ENCODE data around the gene IST1. TPM values are rescaled to one million over a fixed set of nuclear protein-coding genes. Genes with fewer than 3 reads are reported as not detected.

IST1 gene
- total RNA-seq, 1 experiment from 2014 or later, result 331 TPM

DNA sequence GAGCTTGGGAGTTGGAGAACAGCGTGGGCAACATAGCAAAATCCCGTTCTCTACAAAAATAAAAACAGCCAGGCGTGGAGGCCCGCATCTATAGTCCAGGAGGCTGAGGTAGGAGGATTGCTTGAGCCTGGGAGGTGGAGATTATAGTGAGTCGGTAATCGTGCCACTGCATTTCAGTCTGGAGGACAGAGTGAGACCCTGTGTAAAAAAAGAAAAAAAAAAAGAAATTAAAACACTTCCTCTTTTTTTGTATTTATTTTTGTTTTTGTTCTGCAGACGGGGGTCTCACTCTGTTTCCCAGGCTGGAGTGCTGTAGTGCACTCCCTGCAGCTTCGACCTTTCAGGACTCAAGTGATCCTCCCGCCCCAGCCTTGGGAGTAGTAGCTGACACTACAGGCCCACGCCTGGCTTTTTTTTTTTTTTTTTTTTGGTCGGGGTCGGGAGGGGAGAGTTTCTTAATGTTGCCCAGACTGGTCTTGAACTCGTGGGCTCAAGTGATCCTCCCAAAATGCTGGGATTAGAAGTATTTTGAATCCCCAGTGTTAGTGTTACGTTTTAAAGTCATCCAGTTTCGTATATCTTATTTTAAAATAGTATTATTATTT lies 1.5 kb downstream of the IST1 start:
- intact Hi-C loops (cut with micrococcal nuclease; ENCODE audit: unreplicated experiment), result no loop called here
- Mint-ChIP-seq H3K36me3 (ENCODE audit: insufficient read depth, unreplicated experiment) (peaks cover 60% of the 10 kb centered on the region), H3K4me3 (ENCODE audit: unreplicated experiment) (peak overlapping the region; percentile 79), H3K27me3 (ENCODE audit: insufficient read depth, unreplicated experiment) (no peaks in the 10 kb centered on the region), H3K4me1 (ENCODE audit: low read depth, unreplicated experiment) (no peaks in the 10 kb centered on the region), H3K9me3 (ENCODE audit: unreplicated experiment) (no peaks in the 10 kb centered on the region), H3K27ac (ENCODE audit: unreplicated experiment) (peak overlapping the region; percentile 89)
- BruUV-seq (replicated peaks), result no TSS peak
- no peaks in the 10 kb centered on the region for H3K27me3 ChIP-seq (replicated peaks; ENCODE audit: control insufficient read depth, insufficient read depth, low read length)
- H3K4me3 ChIP-seq (ENCODE audit: low read depth, low read length), result peak overlapping the region; percentile 79
- no peaks in the 10 kb centered on the region; the same call in 1 of the 2 replicates for H3K4me1 ChIP-seq
- CTCF ChIA-PET, result interaction anchor here (0.7 kb wide), 2 partner anchors 14 to 343 kb away, joined by 10 read pairs; no protein-coding TSS in a partner anchor
- no peaks in the 10 kb centered on the region for H3K9me3 ChIP-seq
- peaks cover 2% of the 10 kb centered on the region for H3K36me3 ChIP-seq (ENCODE audit: control insufficient read depth, insufficient read depth, low read length)
- TF ChIP-seq, protein P1, sequence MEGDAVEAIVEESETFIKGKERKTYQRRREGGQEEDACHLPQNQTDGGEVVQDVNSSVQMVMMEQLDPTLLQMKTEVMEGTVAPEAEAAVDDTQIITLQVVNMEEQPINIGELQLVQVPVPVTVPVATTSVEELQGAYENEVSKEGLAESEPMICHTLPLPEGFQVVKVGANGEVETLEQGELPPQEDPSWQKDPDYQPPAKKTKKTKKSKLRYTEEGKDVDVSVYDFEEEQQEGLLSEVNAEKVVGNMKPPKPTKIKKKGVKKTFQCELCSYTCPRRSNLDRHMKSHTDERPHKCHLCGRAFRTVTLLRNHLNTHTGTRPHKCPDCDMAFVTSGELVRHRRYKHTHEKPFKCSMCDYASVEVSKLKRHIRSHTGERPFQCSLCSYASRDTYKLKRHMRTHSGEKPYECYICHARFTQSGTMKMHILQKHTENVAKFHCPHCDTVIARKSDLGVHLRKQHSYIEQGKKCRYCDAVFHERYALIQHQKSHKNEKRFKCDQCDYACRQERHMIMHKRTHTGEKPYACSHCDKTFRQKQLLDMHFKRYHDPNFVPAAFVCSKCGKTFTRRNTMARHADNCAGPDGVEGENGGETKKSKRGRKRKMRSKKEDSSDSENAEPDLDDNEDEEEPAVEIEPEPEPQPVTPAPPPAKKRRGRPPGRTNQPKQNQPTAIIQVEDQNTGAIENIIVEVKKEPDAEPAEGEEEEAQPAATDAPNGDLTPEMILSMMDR (IDR thresholded peaks at IDR 0.05; ENCODE audit: insufficient read depth in 1 of 2, low read depth in 1 of 2, low read length in 1 of 2, severe bottlenecking in 1 of 2, unreplicated experiment in 1 of 2), result no peak
- POLR2A ChIA-PET, result no interaction called here
- DNase-seq, result no peak

DNA sequence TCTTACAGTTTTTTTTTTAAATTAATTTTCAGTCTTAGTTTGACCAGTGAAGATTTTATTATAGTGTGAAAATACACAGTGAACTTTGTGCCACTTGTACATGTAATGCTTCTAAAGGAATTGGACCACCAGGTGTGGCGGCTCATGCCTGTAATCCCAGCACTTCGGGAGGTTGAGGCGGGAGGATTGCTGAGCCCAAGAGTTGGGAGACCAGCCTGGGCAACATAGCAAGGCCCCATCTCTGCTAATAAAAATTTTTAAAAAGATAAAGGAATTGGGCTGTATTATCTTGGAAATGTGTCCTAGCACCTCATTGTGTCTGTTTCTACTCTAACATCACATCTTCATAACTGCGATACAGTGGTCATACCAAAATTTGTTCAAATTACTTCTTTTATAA lies 3.8 kb downstream of the IST1 start:
- H3K9me3 ChIP-seq, result no peaks in the 10 kb centered on the region

DNA sequence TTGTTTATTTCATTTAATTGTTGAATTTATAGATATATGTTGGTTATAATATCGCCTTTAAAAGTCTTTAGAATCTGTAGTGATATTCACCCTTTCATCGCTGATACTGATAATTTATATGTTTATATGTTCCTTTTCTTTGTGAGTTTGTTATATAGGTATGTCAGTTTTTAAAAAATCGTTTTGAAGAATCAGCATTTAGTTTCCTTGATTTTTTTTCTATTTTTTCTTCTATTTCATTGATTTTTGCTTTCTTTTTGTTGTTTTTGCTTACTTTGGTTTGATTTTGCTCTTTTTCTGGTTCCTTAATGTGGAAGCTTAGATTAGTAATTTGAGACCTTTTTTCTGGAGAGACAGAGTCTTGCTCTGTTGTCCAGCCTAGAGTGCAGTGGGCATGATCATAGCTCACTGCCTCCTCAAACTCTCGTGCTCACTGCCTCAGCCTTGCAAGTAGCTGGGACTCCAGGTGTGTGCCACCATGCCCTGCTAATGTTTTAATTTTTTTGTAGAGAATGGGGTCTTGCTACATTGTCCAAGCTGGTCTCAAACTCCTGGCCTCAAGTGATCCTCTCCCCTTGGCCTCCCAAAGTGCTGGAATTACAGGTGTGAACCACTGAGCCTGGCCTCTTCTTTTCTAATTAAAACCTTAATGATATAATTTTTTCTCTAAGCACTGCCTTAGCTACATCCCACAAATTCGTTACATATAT lies 7.5 kb downstream of the IST1 start:
- no peaks in the 10 kb centered on the region for H3K27me3 Mint-ChIP-seq (ENCODE audit: insufficient read depth, unreplicated experiment)
- no peak overlapping the region for H3K4me3 ChIP-seq (ENCODE audit: low read depth, low read length)
- no peaks in the 10 kb centered on the region; the same call in 1 of the 2 replicates for H3K4me1 ChIP-seq
- POLR2A ChIA-PET, result interaction anchor here (0.7 kb wide), 2 partner anchors 613 to 1620 kb away, joined by 3 read pairs; partner anchors contain the start of gene CMTR2
- peaks cover 68% of the 10 kb centered on the region for H3K36me3 Mint-ChIP-seq (ENCODE audit: insufficient read depth, unreplicated experiment)
- no peaks in the 10 kb centered on the region for H3K27me3 ChIP-seq (replicated peaks; ENCODE audit: control insufficient read depth, insufficient read depth, low read length)
- BruUV-seq (replicated peaks), result no TSS peak
- peaks cover 2% of the 10 kb centered on the region; the same call in 1 of the 2 replicates for H3K36me3 ChIP-seq (ENCODE audit: control insufficient read depth, insufficient read depth, low read length)
- intact Hi-C loops (cut with micrococcal nuclease; ENCODE audit: unreplicated experiment), result no loop called here
- no peaks in the 10 kb centered on the region for H3K9me3 Mint-ChIP-seq (ENCODE audit: unreplicated experiment)
- H3K4me1 Mint-ChIP-seq (ENCODE audit: low read depth, unreplicated experiment), result peaks cover 6% of the 10 kb centered on the region
- H3K4me3 Mint-ChIP-seq (ENCODE audit: unreplicated experiment), result no peak overlapping the region
- no peak overlapping the region for H3K27ac Mint-ChIP-seq (ENCODE audit: unreplicated experiment)
- no peak for DNase-seq
- H3K9me3 ChIP-seq, result no peaks in the 10 kb centered on the region
- CTCF ChIA-PET, result interaction anchor here (0.6 to 0.8 kb wide), 2 partner anchors 20 to 229 kb away, joined by 3 to 4 read pairs; no protein-coding TSS in a partner anchor
- TF ChIP-seq, protein P1 (IDR thresholded peaks at IDR 0.05; ENCODE audit: insufficient read depth in 1 of 2, low read depth in 1 of 2, low read length in 1 of 2, severe bottlenecking in 1 of 2, unreplicated experiment in 1 of 2), result no peak

More for the DNA sequence above, 3.8 kb downstream of the IST1 start:
- Mint-ChIP-seq H3K9me3 (ENCODE audit: unreplicated experiment) (no peaks in the 10 kb centered on the region), H3K27ac (ENCODE audit: unreplicated experiment) (no peak overlapping the region), H3K4me3 (ENCODE audit: unreplicated experiment) (no peak overlapping the region), H3K27me3 (ENCODE audit: insufficient read depth, unreplicated experiment) (no peaks in the 10 kb centered on the region), H3K36me3 (ENCODE audit: insufficient read depth, unreplicated experiment) (peaks cover 68% of the 10 kb centered on the region), H3K4me1 (ENCODE audit: low read depth, unreplicated experiment) (no peaks in the 10 kb centered on the region)
- H3K4me3 ChIP-seq (ENCODE audit: low read depth, low read length), result no peak overlapping the region
- intact Hi-C loops (cut with micrococcal nuclease; ENCODE audit: unreplicated experiment), result no loop called here
- no peaks in the 10 kb centered on the region for H3K27me3 ChIP-seq (replicated peaks; ENCODE audit: control insufficient read depth, insufficient read depth, low read length)
- TF ChIP-seq, protein P1 (IDR thresholded peaks at IDR 0.05; ENCODE audit: insufficient read depth in 1 of 2, low read depth in 1 of 2, low read length in 1 of 2, severe bottlenecking in 1 of 2, unreplicated experiment in 1 of 2), result no peak
- H3K4me1 ChIP-seq, result no peaks in the 10 kb centered on the region; the same call in 1 of the 2 replicates
- no peak for DNase-seq
- no TSS peak for BruUV-seq (replicated peaks)
- ChIA-PET CTCF (interaction anchor here (0.7 to 1.7 kb wide), 2 partner anchors 62 to 83 kb away, joined by 4 to 11 read pairs; no protein-coding TSS in a partner anchor), POLR2A (interaction anchor here (0.5 kb wide), 1 partner anchor 70 kb away, joined by 14 read pairs; no protein-coding TSS in a partner anchor)
- peaks cover 2% of the 10 kb centered on the region for H3K36me3 ChIP-seq (ENCODE audit: control insufficient read depth, insufficient read depth, low read length)

All from Caco-2 (cell line).